ENCODE data around the gene ARSI.

The ARSI gene

DNA sequence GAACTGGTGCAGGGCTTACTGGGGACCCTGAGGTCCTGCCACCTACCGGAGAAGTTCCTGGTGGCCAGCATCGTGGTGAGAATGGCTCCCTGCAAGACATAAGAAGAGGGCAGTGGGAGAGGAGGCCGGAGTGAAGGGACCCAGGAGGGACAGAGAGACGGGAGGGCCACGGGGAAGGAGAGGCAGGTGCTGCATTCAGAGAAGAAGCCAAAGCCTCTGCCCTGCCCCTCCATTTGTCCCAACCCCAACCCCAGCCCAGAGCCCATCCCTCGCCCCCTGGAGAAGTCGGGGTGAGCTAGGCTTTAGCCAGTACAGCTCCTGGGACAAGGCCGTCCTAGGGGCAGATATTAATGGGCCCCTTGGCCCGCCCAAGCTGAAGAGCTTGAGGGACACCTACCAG, 55.0 kb downstream of the ARSI start:
- in situ Hi-C loops (cut with HindIII; ENCODE audit: low pct_unique_long_range_greater_than_20kb, low sequenced_read_pairs) = no loop called here
- DNase-seq (ENCODE audit: low read depth in 1 of 2, low spot score in 1 of 2) = no peak
- TF ChIP-seq JUND (IDR thresholded peaks at IDR 0.05; ENCODE audit: low read depth) = no peak

DNA sequence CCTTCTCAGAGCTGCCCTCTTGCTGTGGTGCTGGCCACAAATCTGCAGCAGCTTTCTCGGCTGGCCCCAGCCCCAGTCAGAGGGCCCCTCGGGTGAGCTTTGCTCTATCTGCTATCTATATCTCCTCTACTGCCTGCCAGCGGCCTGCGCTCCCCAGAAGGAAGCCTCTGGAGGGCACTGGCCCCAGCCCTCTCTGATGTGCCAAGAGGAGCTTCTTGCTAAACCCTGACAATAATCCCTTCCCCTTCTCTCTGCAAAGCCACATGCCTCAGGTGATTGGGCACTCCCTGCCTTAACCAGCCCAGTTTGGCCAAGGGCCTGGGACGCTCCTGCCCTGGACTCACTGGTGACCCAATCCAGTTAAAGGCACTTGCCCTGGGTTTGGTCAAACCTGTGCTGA, 55.9 kb downstream of the ARSI start:
- in situ Hi-C loops (cut with HindIII; ENCODE audit: low pct_unique_long_range_greater_than_20kb, low sequenced_read_pairs) = no loop called here
- peak in 1 of 2 experiments; percentile 67 for DNase-seq (ENCODE audit: low read depth in 1 of 2, low spot score in 1 of 2)
- no peak for TF ChIP-seq JUND (IDR thresholded peaks at IDR 0.05; ENCODE audit: low read depth)

DNA sequence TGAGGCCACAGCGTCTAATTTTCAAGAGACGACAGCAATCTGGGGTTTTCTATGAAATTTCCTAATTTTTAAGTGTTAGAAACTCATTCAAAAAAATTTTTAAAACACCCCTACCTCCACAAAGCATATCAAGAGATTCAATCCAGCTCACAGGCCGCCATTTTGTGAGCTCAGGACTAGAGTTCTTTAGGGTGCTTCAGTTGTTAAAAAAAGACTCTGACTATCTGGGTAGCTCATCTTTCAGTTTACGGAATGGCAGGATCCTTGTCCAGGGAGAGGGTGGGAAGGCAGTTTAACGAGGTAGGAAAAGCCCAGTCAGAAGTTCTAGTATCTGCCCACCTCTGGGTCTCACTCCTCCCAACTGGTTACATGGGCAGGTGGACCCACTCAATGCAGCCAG, 56.3 kb downstream of the ARSI start:
- no peak for DNase-seq (ENCODE audit: low read depth in 1 of 2, low spot score in 1 of 2)
- in situ Hi-C loops (cut with HindIII; ENCODE audit: low pct_unique_long_range_greater_than_20kb, low sequenced_read_pairs) = no loop called here
- TF ChIP-seq JUND (IDR thresholded peaks at IDR 0.05; ENCODE audit: low read depth) = no peak
